RWPE2 (cell line): ENCODE data around the gene ZNF552.
"Not testable (repeated sequence)": the region's sequence is repeated elsewhere in the genome, so short reads cannot be mapped to it uniquely, and the experiment has no call there.

Experiments used
- ATAC-seq: fragments of 200-7000 bp; cut with Tn5 transposase; 3 replicates; pipeline ENCODE4 v1.9.1; 2021; ENCODE audit warnings: low read depth
- DNase-seq: peaks from one replicate; pipeline ENCODE4 v3.0.0-alpha.2; 2020; ENCODE audit warnings: low spot score
- H3K27ac ChIP-seq: fragments of 450-650 bp; 2 replicates; pipeline ENCODE4 v1.5.1; 2017; ENCODE audit warnings: mild to moderate bottlenecking; ENCODE audit not compliant: poor library complexity, severe bottlenecking
- H3K27me3 ChIP-seq: fragments of 250-450 bp; sonication (Bioruptor Pico); 2 replicates; pipeline ENCODE4 v1.5.1; 2021; ENCODE audit warnings: mild to moderate bottlenecking, moderate library complexity; ENCODE audit not compliant: insufficient read depth, poor library complexity, severe bottlenecking
- H3K36me3 ChIP-seq: fragments of 250-450 bp; sonication (Bioruptor Pico); 2 replicates; pipeline ENCODE4 v1.5.1; 2020; ENCODE audit warnings: low read depth, mild to moderate bottlenecking, moderate library complexity
- H3K4me1 ChIP-seq: fragments of 250-450 bp; sonication (Bioruptor Pico); 2 replicates; pipeline ENCODE4 v1.5.1; 2021; ENCODE audit warnings: mild to moderate bottlenecking, moderate library complexity; ENCODE audit not compliant: insufficient read depth, poor library complexity, severe bottlenecking
- H3K4me3 ChIP-seq: fragments of 250-450 bp; sonication (Bioruptor Pico); 2 replicates; pipeline ENCODE4 v1.5.1; 2021; ENCODE audit warnings: mild to moderate bottlenecking, moderate library complexity; ENCODE audit not compliant: severe bottlenecking
- H3K9me3 ChIP-seq: fragments of 250-450 bp; sonication (Bioruptor Pico); 2 replicates; pipeline ENCODE4 v1.5.1; 2021; ENCODE audit warnings: mild to moderate bottlenecking, moderate library complexity; ENCODE audit not compliant: severe bottlenecking
- TF ChIP-seq, protein P1 (sequence below): fragments of 450-650 bp; IDR thresholded peaks from one replicate; pipeline ENCODE4 v1.5.1; 2017; ENCODE audit warnings: mild to moderate bottlenecking, moderate library complexity; ENCODE audit not compliant: poor library complexity, severe bottlenecking

Gene ZNF552

DNA sequence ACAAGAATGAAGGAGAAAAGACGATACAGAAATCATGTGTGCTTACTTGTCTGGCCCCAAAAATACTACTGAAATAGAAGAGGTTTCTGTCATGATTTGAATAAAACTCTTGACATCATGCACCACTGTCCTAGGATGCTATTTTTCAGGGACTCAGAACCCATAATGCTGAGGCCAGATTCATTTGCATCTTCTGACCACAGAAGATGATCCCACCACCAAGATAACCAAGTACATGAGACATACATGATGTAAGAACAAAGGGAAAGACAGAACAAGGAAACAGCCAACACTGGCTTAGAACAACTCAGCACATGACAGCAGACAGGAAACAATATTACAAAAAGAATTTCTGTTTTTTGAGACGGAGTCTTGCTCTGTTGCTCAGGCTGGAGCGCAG lies 2.5 kb downstream of the ZNF552 start:
- DNase-seq (no peak), ATAC-seq (no peak)
- H3K27me3 ChIP-seq, result no peaks in the 10 kb centered on the region
- TF ChIP-seq, protein P1, sequence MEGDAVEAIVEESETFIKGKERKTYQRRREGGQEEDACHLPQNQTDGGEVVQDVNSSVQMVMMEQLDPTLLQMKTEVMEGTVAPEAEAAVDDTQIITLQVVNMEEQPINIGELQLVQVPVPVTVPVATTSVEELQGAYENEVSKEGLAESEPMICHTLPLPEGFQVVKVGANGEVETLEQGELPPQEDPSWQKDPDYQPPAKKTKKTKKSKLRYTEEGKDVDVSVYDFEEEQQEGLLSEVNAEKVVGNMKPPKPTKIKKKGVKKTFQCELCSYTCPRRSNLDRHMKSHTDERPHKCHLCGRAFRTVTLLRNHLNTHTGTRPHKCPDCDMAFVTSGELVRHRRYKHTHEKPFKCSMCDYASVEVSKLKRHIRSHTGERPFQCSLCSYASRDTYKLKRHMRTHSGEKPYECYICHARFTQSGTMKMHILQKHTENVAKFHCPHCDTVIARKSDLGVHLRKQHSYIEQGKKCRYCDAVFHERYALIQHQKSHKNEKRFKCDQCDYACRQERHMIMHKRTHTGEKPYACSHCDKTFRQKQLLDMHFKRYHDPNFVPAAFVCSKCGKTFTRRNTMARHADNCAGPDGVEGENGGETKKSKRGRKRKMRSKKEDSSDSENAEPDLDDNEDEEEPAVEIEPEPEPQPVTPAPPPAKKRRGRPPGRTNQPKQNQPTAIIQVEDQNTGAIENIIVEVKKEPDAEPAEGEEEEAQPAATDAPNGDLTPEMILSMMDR, result no peak
- H3K4me1 ChIP-seq, result no peaks in the 10 kb centered on the region
- no peak overlapping the region for H3K4me3 ChIP-seq
- H3K9me3 ChIP-seq, result no peaks in the 10 kb centered on the region
- H3K36me3 ChIP-seq, result peaks cover 52% of the 10 kb centered on the region
- no peak overlapping the region for H3K27ac ChIP-seq

DNA sequence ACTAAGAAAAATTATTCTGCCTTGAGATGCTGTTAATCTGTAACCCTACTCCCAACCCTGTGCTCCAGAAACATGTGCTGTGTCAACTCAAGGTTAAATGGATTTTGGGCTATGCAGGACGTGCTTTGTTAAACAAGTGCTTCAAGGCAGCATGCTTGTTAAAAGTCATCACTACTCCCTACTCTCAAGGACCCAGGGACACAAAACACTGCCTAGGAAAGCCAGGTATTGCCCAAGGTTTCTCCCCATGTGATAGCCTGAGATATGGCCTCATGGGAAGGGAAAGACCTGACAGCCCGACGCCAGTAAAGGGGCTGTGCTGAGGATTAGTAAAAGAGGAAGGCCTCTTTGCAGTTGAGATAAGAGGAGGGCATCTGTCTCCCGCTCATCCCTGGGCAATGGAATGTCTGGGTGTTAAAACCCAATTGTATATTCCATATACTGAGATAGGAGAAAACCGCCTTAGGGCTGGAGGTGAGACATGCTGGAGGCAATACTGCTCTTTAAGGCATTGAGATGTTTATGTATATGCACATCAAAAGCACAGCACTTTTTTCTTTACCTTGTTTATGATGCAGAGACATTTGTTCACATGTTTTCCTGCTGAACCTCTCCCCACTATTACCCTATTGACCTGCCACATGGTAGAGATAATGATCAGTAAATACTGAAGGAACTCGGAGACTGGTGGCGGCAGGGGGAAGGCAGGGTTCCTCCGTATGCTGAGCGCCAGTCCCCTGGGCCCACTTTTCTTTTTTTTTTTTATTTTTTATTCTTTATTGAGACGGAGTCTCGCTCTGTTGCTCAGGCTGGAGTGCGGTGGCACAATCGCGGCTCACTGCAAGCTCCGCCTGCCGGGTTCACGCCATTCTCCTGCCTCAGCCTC lies 4.1 kb downstream of the ZNF552 start:
- not testable (repeated sequence) for H3K27ac ChIP-seq, H3K27me3 ChIP-seq, H3K9me3 ChIP-seq, H3K4me1 ChIP-seq, ATAC-seq, H3K4me3 ChIP-seq, DNase-seq
- peaks cover 61% of the 10 kb centered on the region for H3K36me3 ChIP-seq

DNA sequence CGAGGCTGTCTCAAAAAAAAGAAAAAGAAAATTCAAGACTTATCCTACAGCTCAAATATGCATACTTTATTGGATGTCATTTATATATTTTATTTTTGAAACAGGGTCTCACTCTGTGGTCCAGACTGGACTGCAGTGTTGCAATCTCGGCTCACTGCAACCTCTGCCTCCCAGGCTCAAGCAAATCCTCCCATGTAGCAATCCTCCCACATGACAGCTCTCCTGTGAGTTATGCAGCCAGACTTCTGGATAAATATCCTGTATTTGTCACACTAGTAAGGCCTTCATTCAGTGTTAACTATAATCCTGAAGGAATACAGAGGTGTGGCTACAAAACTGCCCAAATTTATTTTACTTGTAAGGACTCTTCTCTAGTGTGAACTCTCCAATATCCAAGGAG lies 7.2 kb downstream of the ZNF552 start:
- no peaks in the 10 kb centered on the region for H3K9me3 ChIP-seq
- peaks cover 54% of the 10 kb centered on the region for H3K36me3 ChIP-seq
- peaks cover 20% of the 10 kb centered on the region for H3K4me1 ChIP-seq
- H3K27ac ChIP-seq, result no peak overlapping the region
- no peaks in the 10 kb centered on the region for H3K27me3 ChIP-seq
- TF ChIP-seq, protein P1, result no peak
- H3K4me3 ChIP-seq, result no peak overlapping the region
- DNase-seq, result no peak
- ATAC-seq, result no peak

DNA sequence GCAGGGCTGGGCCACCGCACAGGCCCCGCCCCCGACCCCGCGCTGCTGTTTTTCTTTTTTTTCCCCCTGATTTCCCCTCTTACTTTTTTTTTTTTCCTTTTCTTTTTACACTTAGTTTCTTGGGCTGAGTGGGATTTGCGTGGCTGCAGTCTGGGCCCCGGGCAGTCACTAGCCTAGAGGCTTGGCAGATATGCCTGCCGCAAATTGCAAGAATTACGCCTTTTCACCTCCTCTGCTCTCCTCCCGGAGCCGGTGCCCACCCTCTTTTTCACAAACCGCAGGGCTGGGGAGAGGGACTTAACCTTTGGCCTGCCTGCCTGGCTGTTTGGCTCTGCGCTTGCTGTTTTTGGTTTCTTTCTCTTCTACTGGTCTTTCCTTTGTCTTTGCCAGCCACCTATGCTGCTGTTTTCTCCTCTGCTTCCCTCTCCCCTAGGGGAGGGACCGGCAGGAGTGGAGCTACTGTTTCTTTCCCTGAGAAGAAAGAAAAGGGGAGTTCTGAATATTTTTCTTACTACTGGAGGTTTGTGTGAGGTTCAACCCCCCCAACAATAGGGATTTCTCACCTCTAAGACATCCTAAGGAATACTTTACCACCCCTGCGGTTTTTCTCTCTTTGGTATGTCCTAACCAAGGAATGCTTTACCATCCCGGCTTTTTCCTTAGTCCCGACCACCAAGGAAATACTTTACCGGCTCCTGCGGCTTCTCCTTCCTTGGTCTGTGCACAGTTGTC lies 11.0 kb downstream of the ZNF552 start:
- DNase-seq, result no peak
- peak overlapping the region; percentile 36 for H3K4me3 ChIP-seq
- peak overlapping the region; percentile 85 for H3K27ac ChIP-seq

DNA sequence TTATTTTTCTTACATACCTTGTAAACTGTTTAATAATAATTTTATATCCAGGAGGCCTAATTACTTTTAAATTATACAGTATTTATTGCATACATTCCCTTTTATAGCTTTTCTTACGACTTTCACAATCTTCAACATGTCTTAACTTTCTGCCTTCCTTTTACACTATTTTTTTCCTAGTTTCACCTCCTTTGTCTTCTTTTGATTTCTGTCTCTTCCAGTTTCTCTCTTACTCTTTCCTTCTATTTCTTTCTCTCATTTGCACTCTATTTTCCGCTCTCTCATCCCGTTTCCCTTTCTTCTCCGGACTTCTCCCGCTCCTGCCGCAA lies 11.5 kb downstream of the ZNF552 start:
- no peaks in the 10 kb centered on the region for H3K9me3 ChIP-seq
- H3K36me3 ChIP-seq, result peaks cover 25% of the 10 kb centered on the region
- H3K27ac ChIP-seq, result peak overlapping the region; percentile 85
- peaks cover 62% of the 10 kb centered on the region for H3K4me1 ChIP-seq
- peak overlapping the region; percentile 36 for H3K4me3 ChIP-seq
- DNase-seq (no peak), ATAC-seq (no peak; the same call in 1 of the 3 replicates)
- TF ChIP-seq, protein P1, result no peak
- H3K27me3 ChIP-seq, result no peaks in the 10 kb centered on the region

More for the DNA sequence above, 11.0 kb downstream of the ZNF552 start:
- peaks cover 28% of the 10 kb centered on the region for H3K36me3 ChIP-seq
- peaks cover 58% of the 10 kb centered on the region for H3K4me1 ChIP-seq
- no peaks in the 10 kb centered on the region for H3K27me3 ChIP-seq
- TF ChIP-seq, protein P1, result no peak
- ATAC-seq, result peak; percentile 58
- no peaks in the 10 kb centered on the region for H3K9me3 ChIP-seq
